CD8-positive, alpha-beta memory T cell (primary cell): Measurements from ENCODE around the gene SLC7A14. TPM values are rescaled to one million over a fixed set of nuclear protein-coding genes. Genes with fewer than 3 reads are reported as not detected.

Source experiments
- CTCF ChIA-PET: fragments of 350-600 bp; sonication (Branson Sonifier 250); formaldehyde crosslinking; loops from one replicate; lab custom pipeline; 2021; ENCODE audit warnings: antibody characterized with exemption; lab: Charles Lee
- POLR2A ChIA-PET: fragments of 350-600 bp; sonication (Branson Sonifier 250); formaldehyde crosslinking; loops from one replicate; lab custom pipeline; 2021; ENCODE audit warnings: antibody characterized with exemption; lab: Charles Lee
- DNase-seq, 5 donors: peaks; one replicate each; pipeline versions ENCODE4 v3.0.0 to v3.0.0-alpha.2; 2020 to 2022; ENCODE audit warnings: mixed read lengths in 1 of 5
- H3K27ac ChIP-seq: one replicate; pipeline ENCODE4 v1.7.0; 2013; ENCODE audit warnings: low read depth, mild to moderate bottlenecking, low read length, moderate library complexity
- H3K27me3 ChIP-seq: 2 replicates; pipeline ENCODE4 v1.7.0; 2013; ENCODE audit warnings: low read length, mild to moderate bottlenecking; ENCODE audit not compliant: insufficient read depth, poor library complexity, severe bottlenecking
- H3K36me3 ChIP-seq: 2 replicates; pipeline ENCODE4 v1.7.0; 2013; ENCODE audit warnings: mild to moderate bottlenecking, low read length, moderate library complexity; ENCODE audit not compliant: insufficient read depth
- H3K4me1 ChIP-seq: 2 replicates; pipeline ENCODE4 v1.7.0; 2013; ENCODE audit warnings: mild to moderate bottlenecking, low read length, moderate library complexity; ENCODE audit not compliant: insufficient read depth
- H3K4me3 ChIP-seq: 2 replicates; pipeline ENCODE4 v1.7.0; 2013; ENCODE audit warnings: mild to moderate bottlenecking, low read length
- H3K9me3 ChIP-seq: 2 replicates; pipeline ENCODE4 v1.7.0; 2013; ENCODE audit warnings: mild to moderate bottlenecking, low read length
- H3K27ac Mint-ChIP-seq, 8 donors: one replicate each; pipeline ENCODE4 v1.8.0; 2020 to 2021; ENCODE audit warnings: mixed read lengths in 8 of 8, mild to moderate bottlenecking in 6 of 8, inconsistent platforms in 3 of 8, moderate library complexity in 3 of 8
- H3K27me3 Mint-ChIP-seq, 2 donors: one replicate each; pipeline ENCODE4 v1.8.0; 2020 to 2021; ENCODE audit warnings: mixed read lengths in 2 of 2, mild to moderate bottlenecking in 1 of 2, moderate library complexity in 1 of 2
- H3K36me3 Mint-ChIP-seq, 3 donors: one replicate each; pipeline ENCODE4 v1.8.0; 2020 to 2021; ENCODE audit warnings: mixed read lengths in 3 of 3, inconsistent platforms in 1 of 3, mild to moderate bottlenecking in 1 of 3
- H3K4me1 Mint-ChIP-seq, 3 donors: one replicate each; pipeline ENCODE4 v1.8.0; 2020 to 2021; ENCODE audit warnings: mixed read lengths in 3 of 3, inconsistent platforms in 1 of 3, mild to moderate bottlenecking in 1 of 3
- H3K4me3 Mint-ChIP-seq, 7 donors: one replicate each; pipeline ENCODE4 v1.8.0; 2020 to 2021; ENCODE audit warnings: mixed read lengths in 7 of 7, mild to moderate bottlenecking in 6 of 7, moderate library complexity in 4 of 7, inconsistent platforms in 2 of 7
- H3K9me3 Mint-ChIP-seq, 5 donors: one replicate each; pipeline ENCODE4 v1.8.0; 2020 to 2022; ENCODE audit warnings: mixed read lengths in 5 of 5, mild to moderate bottlenecking in 3 of 5, moderate library complexity in 2 of 5, inconsistent platforms in 1 of 5
- polyA plus RNA-seq: library from polyadenylated mRNA; unstranded; fragments of 300-500 nt; fragmentation: Illumina TruSeq; gene quantifications from one replicate; pipeline ENCODE4 v1.2.3, GENCODE V29; 2021
- total RNA-seq, 2 experiments: library from RNA; stranded (reverse); gene quantifications; one replicate each; pipeline ENCODE4 v1.2.3, GENCODE V29; 2021

The SLC7A14 gene
- total and polyA plus RNA-seq, 3 experiments from 2014 or later: not detected

DNA sequence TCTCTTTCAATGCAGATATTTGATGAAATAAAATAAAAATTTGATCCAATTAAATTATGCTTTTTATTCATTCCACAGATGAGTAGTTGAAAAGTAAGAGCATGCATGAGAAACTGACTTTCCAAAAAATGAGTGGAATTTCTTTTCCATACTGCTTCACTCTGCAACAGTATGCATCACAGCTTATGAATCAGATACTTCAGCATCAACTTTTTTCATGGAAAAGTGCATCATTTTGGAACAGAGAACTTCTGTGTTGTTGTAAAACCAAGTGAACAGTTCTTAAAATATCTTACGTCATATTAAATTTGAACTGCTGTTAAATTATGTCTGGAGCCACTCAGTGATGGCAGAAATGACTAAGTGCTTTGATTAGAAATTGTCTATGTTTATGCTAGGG is 16.7 kb upstream of the SLC7A14 start:
- peaks cover 2 to 9% of the 10 kb centered on the region in 2 donors for H3K27me3 Mint-ChIP-seq
- Histone ChIP-seq H3K9me3 (no peaks in the 10 kb centered on the region), H3K27ac (no peak overlapping the region), H3K27me3 (no peaks in the 10 kb centered on the region), H3K4me3 (no peak overlapping the region), H3K36me3 (no peaks in the 10 kb centered on the region), H3K4me1 (no peaks in the 10 kb centered on the region)
- H3K36me3 Mint-ChIP-seq: no peaks in the 10 kb centered on the region
- H3K27ac Mint-ChIP-seq: no peak overlapping the region
- H3K9me3 Mint-ChIP-seq: peaks cover 0 to 3% (median 0%) of the 10 kb centered on the region in 5 donors
- CTCF ChIA-PET: no interaction called here
- H3K4me1 Mint-ChIP-seq: no peaks in the 10 kb centered on the region
- POLR2A ChIA-PET: no interaction called here
- DNase-seq: no peak
- H3K4me3 Mint-ChIP-seq: no peak overlapping the region

- Histone ChIP-seq H3K4me3 (no peak overlapping the region), H3K9me3 (no peaks in the 10 kb centered on the region), H3K4me1 (no peaks in the 10 kb centered on the region), H3K27ac (no peak overlapping the region), H3K36me3 (no peaks in the 10 kb centered on the region), H3K27me3 (no peaks in the 10 kb centered on the region)
- DNase-seq: no peak
- Mint-ChIP-seq H3K4me3 (no peak overlapping the region), H3K27ac (no peak overlapping the region), H3K4me1 (no peaks in the 10 kb centered on the region), H3K36me3 (no peaks in the 10 kb centered on the region), H3K27me3 (peaks cover 2 to 12% of the 10 kb centered on the region in 2 donors), H3K9me3 (peaks cover 0 to 3% (median 0%) of the 10 kb centered on the region in 5 donors)
- POLR2A ChIA-PET: no interaction called here
- CTCF ChIA-PET: no interaction called here
Observed at GRCh38 chr3:170600005-170600624, 14.2 kb upstream of the SLC7A14 start.

- Mint-ChIP-seq H3K27ac (no peak overlapping the region), H3K4me1 (no peaks in the 10 kb centered on the region), H3K36me3 (no peaks in the 10 kb centered on the region), H3K9me3 (peaks cover 0 to 3% (median 0%) of the 10 kb centered on the region in 5 donors), H3K27me3 (peaks cover 2 to 16% of the 10 kb centered on the region in 2 donors), H3K4me3 (no peak overlapping the region)
- Histone ChIP-seq H3K9me3 (no peaks in the 10 kb centered on the region), H3K27me3 (no peaks in the 10 kb centered on the region), H3K36me3 (no peaks in the 10 kb centered on the region), H3K4me3 (no peak overlapping the region), H3K27ac (no peak overlapping the region), H3K4me1 (no peaks in the 10 kb centered on the region)
- no peak for DNase-seq
- CTCF ChIA-PET: no interaction called here
- POLR2A ChIA-PET: no interaction called here
Observed at GRCh38 chr3:170599091-170599490, 13.2 kb upstream of the SLC7A14 start.

- Mint-ChIP-seq H3K4me1 (no peaks in the 10 kb centered on the region), H3K9me3 (peaks cover 0 to 3% (median 0%) of the 10 kb centered on the region in 5 donors), H3K27ac (no peak overlapping the region), H3K36me3 (no peaks in the 10 kb centered on the region), H3K27me3 (peaks cover 0 to 14% of the 10 kb centered on the region in 2 donors), H3K4me3 (no peak overlapping the region)
- Histone ChIP-seq H3K4me1 (no peaks in the 10 kb centered on the region), H3K27ac (no peak overlapping the region), H3K36me3 (no peaks in the 10 kb centered on the region), H3K9me3 (no peaks in the 10 kb centered on the region), H3K27me3 (no peaks in the 10 kb centered on the region), H3K4me3 (no peak overlapping the region)
- POLR2A ChIA-PET: no interaction called here
- CTCF ChIA-PET: no interaction called here
- no peak for DNase-seq
Observed at GRCh38 chr3:170598091-170598502, 12.2 kb upstream of the SLC7A14 start.

DNA sequence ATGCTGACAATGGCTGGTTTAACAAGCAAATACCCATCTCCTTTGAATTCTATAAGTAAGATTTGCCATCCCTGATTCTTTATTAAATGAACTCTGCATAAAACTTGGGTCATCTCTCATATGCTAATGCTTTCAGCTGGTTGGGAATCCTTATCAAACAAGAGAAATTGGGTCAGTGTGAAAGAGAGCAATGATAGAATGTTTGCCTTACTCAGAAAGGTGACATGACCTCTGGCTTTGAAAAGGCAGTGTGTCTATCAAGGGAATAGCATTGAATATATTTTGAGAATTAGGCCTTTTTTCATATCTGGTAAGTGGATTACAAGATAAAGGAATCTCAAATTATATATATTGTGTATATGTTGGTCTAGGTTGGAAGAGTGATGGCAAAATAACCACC is 8.7 kb upstream of the SLC7A14 start:
- H3K27ac Mint-ChIP-seq: no peak overlapping the region
- CTCF ChIA-PET: no interaction called here
- no peaks in the 10 kb centered on the region for H3K4me1 ChIP-seq
- no peaks in the 10 kb centered on the region for H3K4me1 Mint-ChIP-seq
- POLR2A ChIA-PET: no interaction called here
- H3K4me3 ChIP-seq: no peak overlapping the region
- no peaks in the 10 kb centered on the region for H3K9me3 Mint-ChIP-seq
- DNase-seq: no peak
- H3K27ac ChIP-seq: no peak overlapping the region
- H3K4me3 Mint-ChIP-seq: no peak overlapping the region
- no peaks in the 10 kb centered on the region for H3K36me3 ChIP-seq
- no peaks in the 10 kb centered on the region for H3K27me3 ChIP-seq
- H3K36me3 Mint-ChIP-seq: no peaks in the 10 kb centered on the region
- H3K9me3 ChIP-seq: no peaks in the 10 kb centered on the region
- peaks cover 4 to 23% of the 10 kb centered on the region in 2 donors for H3K27me3 Mint-ChIP-seq

GRCh38 chr3:170593634-170594033 is 7.8 kb upstream of the SLC7A14 start:
- H3K27me3 Mint-ChIP-seq: peaks cover 4 to 27% of the 10 kb centered on the region in 2 donors
- Histone ChIP-seq H3K4me1 (no peaks in the 10 kb centered on the region), H3K36me3 (no peaks in the 10 kb centered on the region), H3K27me3 (no peaks in the 10 kb centered on the region), H3K9me3 (no peaks in the 10 kb centered on the region), H3K4me3 (no peak overlapping the region), H3K27ac (no peak overlapping the region)
- H3K36me3 Mint-ChIP-seq: no peaks in the 10 kb centered on the region
- CTCF ChIA-PET: no interaction called here
- no peak overlapping the region for H3K27ac Mint-ChIP-seq
- H3K9me3 Mint-ChIP-seq: peaks cover 0 to under 1% (median 0%) of the 10 kb centered on the region in 5 donors
- POLR2A ChIA-PET: no interaction called here
- no peaks in the 10 kb centered on the region for H3K4me1 Mint-ChIP-seq
- no peak overlapping the region for H3K4me3 Mint-ChIP-seq
- DNase-seq: no peak

- ChIA-PET POLR2A (no interaction called here), CTCF (no interaction called here)
- H3K27ac ChIP-seq: no peak overlapping the region
- H3K36me3 Mint-ChIP-seq: peaks cover 0 to under 1% (median 0%) of the 10 kb centered on the region in 3 donors
- peaks cover 3% of the 10 kb centered on the region for H3K27me3 ChIP-seq
- H3K4me1 ChIP-seq: no peaks in the 10 kb centered on the region
- H3K4me3 ChIP-seq: no peak overlapping the region
- peaks cover 2 to 9% (median 3%) of the 10 kb centered on the region in 5 donors for H3K9me3 Mint-ChIP-seq
- no peaks in the 10 kb centered on the region for H3K4me1 Mint-ChIP-seq
- no peaks in the 10 kb centered on the region for H3K9me3 ChIP-seq
- H3K4me3 Mint-ChIP-seq: no peak overlapping the region
- DNase-seq: no peak
- H3K36me3 ChIP-seq: no peaks in the 10 kb centered on the region
- peaks cover 26 to 50% of the 10 kb centered on the region in 2 donors for H3K27me3 Mint-ChIP-seq
- H3K27ac Mint-ChIP-seq: no peak overlapping the region
Observed at GRCh38 chr3:170589113-170589512, 3.2 kb upstream of the SLC7A14 start.

GRCh38 chr3:170585008-170585936 is 603 bp downstream of the SLC7A14 start:
- POLR2A ChIA-PET: no interaction called here
- Histone ChIP-seq H3K4me3 (no peak overlapping the region), H3K4me1 (no peaks in the 10 kb centered on the region), H3K36me3 (no peaks in the 10 kb centered on the region), H3K27me3 (peaks cover 3% of the 10 kb centered on the region), H3K27ac (no peak overlapping the region), H3K9me3 (no peaks in the 10 kb centered on the region)
- no peak for DNase-seq
- peaks cover 4 to 18% (median 5%) of the 10 kb centered on the region in 5 donors for H3K9me3 Mint-ChIP-seq
- CTCF ChIA-PET: no interaction called here
- H3K36me3 Mint-ChIP-seq: peaks cover 0 to 4% (median 0%) of the 10 kb centered on the region in 3 donors
- no peaks in the 10 kb centered on the region for H3K4me1 Mint-ChIP-seq
- peaks cover 32 to 64% of the 10 kb centered on the region in 2 donors for H3K27me3 Mint-ChIP-seq
- H3K4me3 Mint-ChIP-seq: no peak overlapping the region
- no peak overlapping the region for H3K27ac Mint-ChIP-seq
